NCI-H187 treated with DMSO at 0.1 percent for 48 hours (cell line): Measurements from ENCODE around the gene TSHZ2.
"Not testable (repeated sequence)": the region's sequence is repeated elsewhere in the genome, so short reads cannot be mapped to it uniquely, and the experiment has no call there.

ENCODE experiments used
- DNase-seq: peaks from one replicate; lab custom pipeline; 2025; lab: John Stamatoyannopoulos, UW

TSHZ2 gene

GRCh38 chr20:52996130-52996529, 24.0 kb downstream of the TSHZ2 start:
- no peak for DNase-seq

GRCh38 chr20:52996658-52997057, 24.5 kb downstream of the TSHZ2 start:
- DNase-seq, result no peak

- DNase-seq, result no peak
Observed at GRCh38 chr20:52998268-52998667, 26.1 kb downstream of the TSHZ2 start.

GRCh38 chr20:52999040-52999439, 26.9 kb downstream of the TSHZ2 start:
- no peak for DNase-seq

- DNase-seq, result no peak
Observed at GRCh38 chr20:53001498-53002301, 29.5 kb downstream of the TSHZ2 start.

GRCh38 chr20:53002786-53003185, 30.6 kb downstream of the TSHZ2 start:
- no peak for DNase-seq

GRCh38 chr20:53003420-53004154, 31.4 kb downstream of the TSHZ2 start:
- peak; percentile 24 for DNase-seq

- DNase-seq, result no peak
Observed at GRCh38 chr20:53004267-53004813, 32.2 kb downstream of the TSHZ2 start.

GRCh38 chr20:53009979-53010735, 38.0 kb downstream of the TSHZ2 start:
- DNase-seq, result no peak

GRCh38 chr20:53011640-53012039, 39.5 kb downstream of the TSHZ2 start:
- no peak for DNase-seq

- no peak for DNase-seq
Observed at GRCh38 chr20:53013183-53013582, 41.0 kb downstream of the TSHZ2 start.

GRCh38 chr20:53013847-53014246, 41.7 kb downstream of the TSHZ2 start:
- no peak for DNase-seq

GRCh38 chr20:53016071-53016470, 43.9 kb downstream of the TSHZ2 start:
- no peak for DNase-seq

- DNase-seq, result no peak
Observed at GRCh38 chr20:53016534-53017042, 44.4 kb downstream of the TSHZ2 start.

- DNase-seq, result no peak
Observed at GRCh38 chr20:53017206-53017605, 45.0 kb downstream of the TSHZ2 start.

GRCh38 chr20:53019464-53019863, 47.3 kb downstream of the TSHZ2 start:
- no peak for DNase-seq

- DNase-seq, result no peak
Observed at GRCh38 chr20:53020376-53020775, 48.2 kb downstream of the TSHZ2 start.

- DNase-seq, result no peak
Observed at GRCh38 chr20:53020834-53021233, 48.7 kb downstream of the TSHZ2 start.

- no peak for DNase-seq
Observed at GRCh38 chr20:53021934-53022333, 49.8 kb downstream of the TSHZ2 start.

GRCh38 chr20:53023732-53024520, 51.8 kb downstream of the TSHZ2 start:
- no peak for DNase-seq

- DNase-seq, result not testable (repeated sequence)
Observed at GRCh38 chr20:53024653-53025052, 52.5 kb downstream of the TSHZ2 start.
